PC-3 (cell line): Measurements from ENCODE around the gene ASPN. TPM values are rescaled to one million over a fixed set of nuclear protein-coding genes. Genes with fewer than 3 reads are reported as not detected.

Experiments used
- microRNA-seq: library from miRNA; unstranded; fragments of <30 nt; microRNA quantifications from one replicate; pipeline ENCODE4 v1.1.0, GENCODE V29; 2020; ENCODE audit not compliant: unreplicated experiment
- total RNA-seq: library from RNA; depleted of rRNA; stranded (reverse); fragments of >200 nt; gene quantifications from 2 replicates; pipeline ENCODE4 v1.2.3, GENCODE V29; 2014; rRNA removed

Gene ASPN
- total RNA-seq, 1 experiment from 2014 or later: not detected

Small RNA genes within 50 kb of the gene (microRNA-seq; reads per million reads assigned to microRNA genes)
- not detected for gene MIR4670

Other genes starting within 250 kb of the ASPN start
- 128 and 148 TPM in 2 replicates for gene IARS1, start 188.8 kb downstream of the ASPN start, total RNA-seq
- 21.0 and 22.5 TPM in 2 replicates for gene NOL8, start 157.2 kb downstream of the ASPN start, total RNA-seq
- gene CENPP, start 156.6 kb downstream of the ASPN start, total RNA-seq: 2.7 and 8.3 TPM in 2 replicates
- not detected in 2 replicates for gene OGN, start 77.9 kb downstream of the ASPN start, total RNA-seq
- not detected in 2 replicates for gene OMD, start 58.0 kb downstream of the ASPN start, total RNA-seq
- 0.29 TPM in 1 of 2 replicates, not detected in the other for gene ECM2, start 53.5 kb upstream of the ASPN start, total RNA-seq
- gene IPPK, start 187.6 kb upstream of the ASPN start, total RNA-seq: 10.6 and 13.2 TPM in 2 replicates